Measurements from ENCODE around the gene PDE6H.

PDE6H gene

GRCh38 chr12:14999021-14999694 is 26.3 kb downstream of the PDE6H start:
- no peak for DNase-seq (ENCODE audit: extremely low read depth, low read depth)
- no peak for TF ChIP-seq CTCF (IDR thresholded peaks at IDR 0.05; ENCODE audit: low read depth, low read length)

GRCh38 chr12:14999695-15000365 is 27.0 kb downstream of the PDE6H start:
- no peak for TF ChIP-seq CTCF (IDR thresholded peaks at IDR 0.05; ENCODE audit: low read depth, low read length)
- DNase-seq (ENCODE audit: extremely low read depth, low read depth): no peak

GRCh38 chr12:15000575-15000974 is 27.7 kb downstream of the PDE6H start:
- TF ChIP-seq CTCF (IDR thresholded peaks at IDR 0.05; ENCODE audit: low read depth, low read length): no peak
- no peak for DNase-seq (ENCODE audit: extremely low read depth, low read depth)

- no peak for DNase-seq (ENCODE audit: extremely low read depth, low read depth)
- no peak for TF ChIP-seq CTCF (IDR thresholded peaks at IDR 0.05; ENCODE audit: low read depth, low read length)
These were observed 29.0 kb downstream of the PDE6H start for GRCh38 chr12:15001733-15002382.

GRCh38 chr12:15004421-15004820 is 31.6 kb downstream of the PDE6H start:
- no peak for TF ChIP-seq CTCF (IDR thresholded peaks at IDR 0.05; ENCODE audit: low read depth, low read length)
- no peak for DNase-seq (ENCODE audit: extremely low read depth, low read depth)

- no peak for TF ChIP-seq CTCF (IDR thresholded peaks at IDR 0.05; ENCODE audit: low read depth, low read length)
- DNase-seq (ENCODE audit: extremely low read depth, low read depth): no peak
These were observed 32.2 kb downstream of the PDE6H start for GRCh38 chr12:15005064-15005463.

GRCh38 chr12:15007551-15007950 is 34.7 kb downstream of the PDE6H start:
- DNase-seq (ENCODE audit: extremely low read depth, low read depth): no peak
- TF ChIP-seq CTCF (IDR thresholded peaks at IDR 0.05; ENCODE audit: low read depth, low read length): no peak

Data from AG09319 (cell line).